ENCODE results near the gene HDHD3.

Gene HDHD3

GRCh38 chr9:113328045-113328782 is 48.6 kb downstream of the HDHD3 start:
- DNase-seq (ENCODE audit: low read depth), result no peak

- no peak for DNase-seq (ENCODE audit: low read depth)
Measured at GRCh38 chr9:113326230-113326629, 50.6 kb downstream of the HDHD3 start.
